Testis (tissue), 2 donors: ENCODE results near the gene CISD1.
"Not testable (repeated sequence)": the region's sequence is repeated elsewhere in the genome, so short reads cannot be mapped to it uniquely, and the experiment has no call there.

ENCODE experiments used
- POLR2A ChIP-seq: fragments of 450-650 bp; IDR thresholded peaks from one replicate; pipeline ENCODE4 v1.6.1; 2017; ENCODE audit warnings: antibody characterized with exemption, mild to moderate bottlenecking, moderate library complexity
- TF ChIP-seq, protein P1 (sequence below), 3 experiments: fragments of 450-650 bp in 2 of 3; fragments of 200-600 bp in 1 of 3; sonication (generic) in 1 of 3; IDR thresholded peaks; one replicate each; pipeline ENCODE4 v1.5.1; 2016 to 2019; ENCODE audit warnings: antibody characterized with exemption in 3 of 3, mild to moderate bottlenecking in 2 of 3, moderate library complexity in 1 of 3

GRCh38 chr10:58244242-58244641, 24.7 kb upstream of the CISD1 start:
- TF ChIP-seq, protein P1, sequence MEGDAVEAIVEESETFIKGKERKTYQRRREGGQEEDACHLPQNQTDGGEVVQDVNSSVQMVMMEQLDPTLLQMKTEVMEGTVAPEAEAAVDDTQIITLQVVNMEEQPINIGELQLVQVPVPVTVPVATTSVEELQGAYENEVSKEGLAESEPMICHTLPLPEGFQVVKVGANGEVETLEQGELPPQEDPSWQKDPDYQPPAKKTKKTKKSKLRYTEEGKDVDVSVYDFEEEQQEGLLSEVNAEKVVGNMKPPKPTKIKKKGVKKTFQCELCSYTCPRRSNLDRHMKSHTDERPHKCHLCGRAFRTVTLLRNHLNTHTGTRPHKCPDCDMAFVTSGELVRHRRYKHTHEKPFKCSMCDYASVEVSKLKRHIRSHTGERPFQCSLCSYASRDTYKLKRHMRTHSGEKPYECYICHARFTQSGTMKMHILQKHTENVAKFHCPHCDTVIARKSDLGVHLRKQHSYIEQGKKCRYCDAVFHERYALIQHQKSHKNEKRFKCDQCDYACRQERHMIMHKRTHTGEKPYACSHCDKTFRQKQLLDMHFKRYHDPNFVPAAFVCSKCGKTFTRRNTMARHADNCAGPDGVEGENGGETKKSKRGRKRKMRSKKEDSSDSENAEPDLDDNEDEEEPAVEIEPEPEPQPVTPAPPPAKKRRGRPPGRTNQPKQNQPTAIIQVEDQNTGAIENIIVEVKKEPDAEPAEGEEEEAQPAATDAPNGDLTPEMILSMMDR (IDR thresholded peaks at IDR 0.05): not testable (repeated sequence)
- TF ChIP-seq POLR2A: not testable (repeated sequence)
